GM12892 (cell line): ENCODE results near the gene MAGI3.

Source experiments
- POLR2A ChIP-seq: IDR thresholded peaks from 2 replicates; pipeline ENCODE4 v1.6.1; 2011; ENCODE audit warnings: low read depth, low read length, control low read depth
- POLR2AphosphoS5 ChIP-seq: IDR thresholded peaks from 2 replicates; pipeline ENCODE4 v1.6.1; 2011; ENCODE audit warnings: low read depth, low read length, control low read depth
- TAF1 ChIP-seq: IDR thresholded peaks from 2 replicates; pipeline ENCODE4 v1.6.1; 2011; ENCODE audit warnings: low read depth, mild to moderate bottlenecking, control low read depth, low read length, borderline replicate concordance

GRCh38 chr1:113659556-113659955 is 269.2 kb downstream of the MAGI3 start:
- TF ChIP-seq POLR2A (no peak), POLR2AphosphoS5 (no peak), TAF1 (no peak)
